NCI-H524 (cell line): ENCODE results near the gene PPOX.

Experiments
- DNase-seq, 2 experiments: peaks; one replicate each; lab custom pipeline; 2025; lab: John Stamatoyannopoulos, UW

The PPOX gene

GRCh38 chr1:161198194-161198896, 32.1 kb downstream of the PPOX start:
- peak; percentile 43 to 67 for DNase-seq

- DNase-seq: no peak
Observed at GRCh38 chr1:161198897-161199431, 32.7 kb downstream of the PPOX start, which contains the start of gene ADAMTS4. TSS of gene ADAMTS4 (minus strand) at chr1:161199054. CDS start at chr1:161198627, 427 bp downstream.

DNA sequence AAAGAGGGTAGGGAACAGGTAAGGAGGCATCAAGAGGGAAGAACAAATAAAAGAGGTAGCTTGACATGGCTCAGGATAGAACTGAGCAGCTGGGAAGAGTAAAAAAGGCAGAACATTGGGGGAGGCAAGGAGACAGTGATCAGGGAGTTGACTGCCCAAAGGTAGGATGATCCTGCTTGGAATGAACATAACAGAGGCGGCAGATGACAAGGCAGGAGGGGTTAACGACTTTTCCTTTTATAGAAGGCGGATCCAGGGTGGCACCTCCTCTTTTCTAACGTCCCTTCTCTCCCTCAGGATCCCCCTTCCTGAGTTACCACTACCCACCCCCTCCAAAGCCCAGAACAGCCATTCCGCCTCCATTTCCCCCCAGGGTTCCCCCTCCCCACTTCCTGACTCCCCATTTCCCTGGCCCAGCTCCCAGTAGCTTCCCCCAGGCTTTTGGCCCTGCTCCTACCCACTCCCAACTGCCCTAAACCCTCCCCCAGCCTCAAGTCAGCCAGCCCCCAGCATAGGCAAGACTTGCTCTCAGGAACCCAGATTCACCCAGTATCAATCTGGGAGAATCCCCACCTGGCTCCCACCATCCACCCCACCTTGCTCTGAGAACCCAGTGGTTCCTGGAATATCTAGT, 33.4 kb downstream of the PPOX start:
- DNase-seq: no peak

DNA sequence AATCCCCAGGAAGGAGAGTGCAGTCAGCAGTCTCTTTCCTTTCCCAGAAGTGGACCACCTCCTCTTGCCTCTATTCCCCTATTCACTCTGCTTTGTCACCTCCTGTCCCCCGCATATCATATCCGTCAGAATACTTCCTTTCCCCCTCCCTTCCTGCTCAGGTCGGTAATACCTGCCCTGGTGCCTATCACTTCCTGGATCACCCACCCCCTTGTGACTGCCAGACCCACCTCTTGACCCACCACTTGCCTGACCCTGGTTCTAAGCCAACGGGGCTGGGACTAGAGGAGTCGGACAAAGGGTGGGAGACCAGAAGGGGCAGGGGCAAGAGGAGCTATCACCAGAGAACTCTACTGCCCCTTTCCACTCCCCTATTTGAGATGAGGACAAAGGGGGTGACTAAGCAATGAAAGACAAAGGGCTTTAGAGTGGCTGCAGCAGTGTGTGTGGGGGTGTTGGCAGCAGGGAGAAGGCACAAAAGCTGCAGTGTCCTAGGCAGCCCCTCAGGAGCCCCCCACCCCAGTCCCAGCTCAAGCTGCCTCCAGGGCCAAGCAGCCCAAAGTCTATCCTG, 34.3 kb downstream of the PPOX start:
- no peak for DNase-seq

DNA sequence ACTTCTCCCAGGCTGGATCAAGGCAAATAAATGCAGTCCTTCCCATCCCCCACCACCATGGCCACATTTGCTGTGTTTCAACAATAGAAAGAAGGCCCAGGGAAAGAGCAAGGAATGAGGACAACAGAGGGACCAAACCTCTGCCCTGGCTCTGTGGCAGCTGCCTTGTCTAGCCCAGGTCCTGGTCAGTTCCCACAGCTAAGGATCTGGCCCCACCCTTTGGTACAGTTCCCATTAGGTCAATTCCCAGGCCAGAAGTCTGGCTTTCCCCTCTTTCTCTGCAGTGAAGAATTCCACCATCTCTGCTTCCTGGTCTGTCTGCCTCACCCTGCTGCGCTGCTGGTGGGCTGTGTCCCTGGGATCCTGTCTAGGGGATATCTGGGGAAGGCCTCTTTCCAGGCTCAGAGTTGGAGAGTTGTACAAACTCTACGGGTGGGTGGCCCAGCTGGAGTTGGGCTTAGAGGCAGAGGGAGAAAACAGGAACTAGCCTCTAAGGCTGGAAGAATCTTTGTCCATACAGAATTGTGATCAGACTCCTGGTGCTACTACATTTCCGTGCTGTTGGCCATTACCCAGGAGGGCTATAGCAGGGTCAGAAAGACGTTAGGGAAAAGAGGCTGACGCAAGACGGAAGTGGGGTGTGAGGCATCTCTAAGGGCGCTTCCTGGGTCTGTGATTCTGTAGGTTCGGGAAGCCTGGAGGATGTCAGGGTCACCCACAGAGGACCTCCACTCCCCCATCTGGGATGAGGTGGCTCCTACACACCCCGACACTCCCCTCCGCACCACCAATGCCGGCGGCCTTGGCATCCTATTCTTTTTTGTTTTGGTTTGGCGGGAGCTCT, 35.0 kb downstream of the PPOX start:
- DNase-seq: no peak

DNA sequence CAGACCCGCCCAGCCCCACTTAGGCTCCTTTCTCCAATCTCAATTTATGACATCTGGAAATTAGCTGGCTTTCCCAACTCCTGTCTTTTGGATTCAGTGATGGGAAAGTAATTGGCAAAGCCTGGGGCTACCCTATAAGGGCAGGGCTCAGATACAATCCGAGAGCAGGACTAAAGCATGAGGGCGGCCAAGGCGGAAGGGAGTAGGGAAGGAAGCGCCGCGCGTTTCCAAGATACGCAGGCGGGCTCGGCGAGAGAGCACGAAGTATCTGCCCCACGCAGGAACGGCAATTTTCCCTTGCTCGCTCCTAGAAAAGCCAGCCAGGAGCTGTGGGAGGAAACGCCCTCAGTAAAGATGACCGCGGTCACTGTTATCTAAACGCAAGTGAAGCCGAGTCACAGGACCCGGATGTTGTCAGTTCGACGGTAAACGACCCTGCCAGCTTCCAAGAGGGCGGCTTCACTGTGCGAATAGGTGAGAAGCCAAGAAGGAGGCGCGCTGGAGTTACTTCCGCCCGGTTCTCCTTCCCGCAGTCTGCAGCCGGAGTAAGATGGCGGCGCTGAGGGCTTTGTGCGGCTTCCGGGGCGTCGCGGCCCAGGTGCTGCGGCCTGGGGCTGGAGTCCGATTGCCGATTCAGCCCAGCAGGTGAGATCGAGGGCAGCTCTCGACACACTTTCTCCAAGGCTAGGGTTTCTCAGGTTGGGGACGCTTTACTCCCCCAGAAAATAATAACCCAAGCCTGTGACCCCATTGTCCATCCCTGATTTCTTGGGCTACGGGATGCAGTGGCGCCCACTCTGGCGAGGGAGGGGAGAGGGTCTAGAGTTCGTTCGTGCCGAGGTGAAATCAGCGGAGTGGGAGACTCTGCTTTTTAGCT, 35.8 kb downstream of the PPOX start, which contains the start of gene NDUFS2:
NDUFS2 (plus strand) TSS at position 532 of the 877 bp plus-strand sequence; CDS start at position 551, 19 bp downstream.
- peak; percentile 97 to 98 for DNase-seq

GRCh38 chr1:161206411-161207140, 40.4 kb downstream of the PPOX start:
- DNase-seq: no peak

DNA sequence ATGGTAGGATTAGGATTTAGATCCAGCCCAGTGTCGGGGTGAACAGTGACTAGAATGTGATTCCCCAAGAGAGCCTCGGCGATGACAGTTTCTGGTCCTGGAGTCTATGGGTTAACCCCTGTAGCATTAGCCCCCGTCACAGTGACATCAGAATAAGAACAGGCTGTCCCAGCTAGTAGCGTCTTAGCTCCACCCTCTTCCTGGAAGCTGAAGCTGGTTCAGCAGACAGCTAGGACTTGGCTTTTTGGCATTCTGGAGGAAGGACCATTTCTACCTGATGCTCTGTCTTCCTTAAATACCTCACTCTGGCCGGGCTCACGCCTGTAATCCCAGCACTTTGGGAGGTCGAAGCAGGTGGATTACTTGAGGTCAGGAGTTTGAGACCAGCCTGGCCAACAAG, 40.9 kb downstream of the PPOX start:
- no peak for DNase-seq

- peak; percentile 53 to 71 for DNase-seq
Observed at GRCh38 chr1:161209790-161210409, 43.7 kb downstream of the PPOX start.

DNA sequence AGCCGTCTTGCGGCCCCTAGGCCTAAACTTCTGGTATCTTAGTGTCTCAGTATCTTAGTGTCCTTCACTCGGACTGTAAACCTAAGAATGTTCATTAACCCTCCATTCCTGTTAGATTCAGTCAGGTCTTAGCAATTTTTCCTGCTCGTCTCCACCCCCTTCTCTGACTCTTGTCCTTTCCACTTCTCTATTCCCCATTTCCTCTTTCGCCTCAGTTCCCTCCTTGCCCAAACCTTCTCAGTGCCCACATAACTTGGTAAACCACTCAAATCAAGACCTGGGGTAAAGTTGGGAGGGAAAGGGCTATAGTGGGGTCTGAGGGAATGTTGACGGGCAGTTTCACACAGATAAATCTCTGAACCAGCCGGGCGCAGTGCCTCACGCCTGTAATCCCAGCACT, 48.1 kb downstream of the PPOX start:
- DNase-seq: no peak

DNA sequence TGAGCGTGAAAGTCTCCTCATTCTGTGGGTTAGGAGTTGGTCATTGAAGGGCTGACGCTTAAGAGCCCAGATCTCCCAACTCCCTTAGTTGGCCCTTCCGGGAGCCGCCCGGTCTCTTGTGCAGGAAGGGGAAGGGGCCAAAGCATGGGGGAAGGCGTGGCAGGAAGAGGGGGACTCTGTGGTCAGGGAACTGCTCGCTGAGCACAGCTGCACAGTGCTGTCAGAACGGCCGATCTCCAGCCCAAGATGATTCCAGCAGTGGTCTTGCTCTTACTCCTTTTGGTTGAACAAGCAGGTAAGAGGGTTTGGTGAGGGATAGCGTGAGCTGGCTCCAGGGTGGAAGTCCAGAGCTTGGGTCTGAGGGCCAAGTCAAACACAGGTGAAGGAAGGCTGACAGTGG, 48.9 kb downstream of the PPOX start, which contains the start of gene FCER1G:
FCER1G (plus strand) TSS at position 220 of the 400 bp plus-strand sequence; CDS start at position 247, 27 bp downstream.
- no peak for DNase-seq

GRCh38 chr1:161216945-161217712, 50.9 kb downstream of the PPOX start:
- no peak for DNase-seq

GRCh38 chr1:161217831-161218230, 51.6 kb downstream of the PPOX start:
- DNase-seq: no peak

DNA sequence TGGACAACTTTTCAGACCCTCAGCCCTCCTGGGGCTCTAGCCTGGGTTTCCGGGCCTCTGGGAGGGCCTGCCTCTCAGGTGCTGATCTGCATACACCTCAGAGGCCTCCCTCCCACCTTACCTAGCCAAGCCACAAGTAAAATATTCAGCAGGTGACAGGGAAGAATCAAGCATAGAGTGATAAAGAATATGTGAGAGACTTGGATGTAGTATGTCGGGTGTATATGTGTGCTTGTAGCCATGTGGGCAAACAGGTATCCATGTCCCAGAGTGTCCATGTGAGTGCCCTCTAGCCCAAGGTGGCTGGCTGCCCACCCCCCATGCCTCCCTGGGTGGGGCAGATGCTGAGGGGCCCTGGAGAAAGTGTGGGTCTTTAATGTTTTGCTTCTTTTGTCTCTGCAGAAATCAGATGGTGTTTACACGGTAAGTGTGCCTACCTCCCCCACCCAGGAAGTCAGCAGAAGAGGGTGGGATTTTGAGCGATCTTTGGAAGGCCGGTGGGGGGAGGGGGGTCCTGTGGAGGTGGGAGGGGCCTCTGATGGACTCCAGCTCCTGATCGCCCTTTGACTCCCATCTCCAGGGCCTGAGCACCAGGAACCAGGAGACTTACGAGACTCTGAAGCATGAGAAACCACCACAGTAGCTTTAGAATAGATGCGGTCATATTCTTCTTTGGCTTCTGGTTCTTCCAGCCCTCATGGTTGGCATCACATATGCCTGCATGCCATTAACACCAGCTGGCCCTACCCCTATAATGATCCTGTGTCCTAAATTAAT, 52.3 kb downstream of the PPOX start:
- DNase-seq: no peak

DNA sequence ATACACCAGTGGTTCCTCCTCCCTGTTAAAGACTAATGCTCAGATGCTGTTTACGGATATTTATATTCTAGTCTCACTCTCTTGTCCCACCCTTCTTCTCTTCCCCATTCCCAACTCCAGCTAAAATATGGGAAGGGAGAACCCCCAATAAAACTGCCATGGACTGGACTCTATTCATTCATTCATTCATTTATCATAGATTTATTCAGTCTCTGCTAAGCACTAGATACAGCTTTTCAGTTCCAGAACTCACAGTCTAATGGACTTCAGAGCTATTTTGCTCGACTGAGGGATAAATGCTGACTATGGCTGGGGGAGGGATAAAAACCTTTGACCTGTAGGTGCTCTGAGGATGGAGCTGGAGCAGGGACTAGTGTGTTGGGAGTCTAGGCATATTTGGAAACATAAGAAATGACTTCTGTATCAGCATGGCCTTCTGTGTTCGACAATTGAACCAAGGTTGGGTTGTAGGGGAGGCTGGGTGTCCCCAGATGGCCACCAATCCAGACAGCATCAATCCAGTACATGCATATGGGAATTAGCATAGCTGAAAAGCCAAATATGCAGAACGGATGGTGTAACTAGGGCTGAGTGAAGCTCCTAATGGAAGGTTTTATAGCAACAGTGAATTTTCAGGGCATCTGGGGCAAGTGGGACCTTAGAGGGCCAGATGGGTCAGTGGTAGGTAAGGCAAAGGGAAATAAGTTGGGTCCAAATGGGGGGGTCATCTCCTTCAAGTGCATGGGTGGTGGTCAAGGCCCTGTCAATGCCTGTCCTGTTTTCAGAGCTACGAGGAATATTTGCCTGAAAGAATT, 53.1 kb downstream of the PPOX start:
- DNase-seq: no peak

GRCh38 chr1:161220002-161220401, 53.8 kb downstream of the PPOX start:
- no peak for DNase-seq
